ENCODE measurements around the gene KCTD1. TPM values are rescaled to one million over a fixed set of nuclear protein-coding genes. Genes with fewer than 3 reads are reported as not detected.

The KCTD1 gene
- polyA plus RNA-seq, 3 donors, result 0.40 TPM; not detected in 2

DNA sequence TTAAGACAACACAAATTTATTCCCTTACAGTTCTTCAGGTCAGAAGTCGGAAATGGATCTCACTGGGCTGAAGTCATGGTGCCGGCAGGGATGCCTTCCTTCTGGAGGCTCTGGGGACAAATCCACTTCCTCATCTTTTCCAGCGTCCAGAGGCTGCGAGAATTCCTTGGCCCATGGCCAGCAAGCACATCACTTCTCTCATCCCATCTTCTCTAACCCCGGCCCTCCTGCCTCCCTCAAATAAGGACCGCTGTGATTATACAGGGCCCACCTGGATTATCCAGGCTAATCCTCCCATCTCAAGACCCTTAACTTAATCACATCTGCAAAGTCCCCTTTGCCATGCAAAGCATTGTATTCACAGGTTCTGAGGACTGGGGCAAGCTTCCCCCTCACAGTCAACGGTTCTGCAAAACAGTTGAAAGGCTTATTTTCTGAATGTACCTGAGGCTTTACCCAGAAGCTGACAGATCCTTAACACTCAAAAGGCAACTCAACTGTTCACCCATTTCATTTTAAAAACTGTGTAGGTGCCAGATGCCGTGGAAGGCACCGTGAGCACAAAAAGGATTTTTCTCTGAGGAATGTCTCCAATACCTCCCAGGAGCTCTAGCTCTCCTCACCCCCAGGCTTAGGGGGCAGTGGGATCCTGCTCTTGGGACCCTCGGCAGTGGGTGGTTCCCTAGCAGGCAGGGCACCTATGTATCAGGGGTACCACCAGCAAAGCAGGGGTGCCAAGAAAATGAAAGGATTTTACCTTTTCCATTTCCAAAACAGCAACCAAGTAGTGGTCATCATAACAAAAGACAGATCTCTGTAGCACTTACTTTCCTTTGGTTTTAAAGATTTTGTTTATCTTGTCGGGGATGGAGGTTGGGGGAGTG, 84.0 kb downstream of the KCTD1 start:
- no peaks in the 10 kb centered on the region for H3K27me3 ChIP-seq (ENCODE audit: control insufficient read depth in 2 of 2, insufficient read depth in 2 of 2, low read length in 2 of 2)
- no peaks in the 10 kb centered on the region for H3K9me3 ChIP-seq (replicated peaks in 1 of 2; ENCODE audit: control insufficient read depth in 1 of 2, insufficient read depth in 1 of 2, low read length in 2 of 2)
- no peak overlapping the region for H3K27ac Mint-ChIP-seq
- no peak overlapping the region for H2AFZ ChIP-seq (ENCODE audit: insufficient read depth, low read depth, low read length, poor library complexity, severe bottlenecking)
- no peaks in the 10 kb centered on the region for H3K4me1 ChIP-seq (ENCODE audit: control insufficient read depth in 1 of 2, insufficient read depth in 2 of 2, low read length in 2 of 2)
- no peaks in the 10 kb centered on the region for H4K20me1 ChIP-seq (ENCODE audit: insufficient read depth, low read length)
- no peaks in the 10 kb centered on the region for H3K36me3 ChIP-seq (replicated peaks in 1 of 2; ENCODE audit: control insufficient read depth in 1 of 2, insufficient read depth in 2 of 2, low read length in 2 of 2)
- no peak overlapping the region for H3K4me3 Mint-ChIP-seq
- H3K4me2 ChIP-seq (replicated peaks; ENCODE audit: extremely low read depth, low read length, poor library complexity, severe bottlenecking), result no peak overlapping the region
- no peaks in the 10 kb centered on the region for H3K36me3 Mint-ChIP-seq
- WGBS (ENCODE audit: insufficient coverage), result 88% methylated on average over 8 of the region's 11 CpGs
- no peak for DNase-seq
- H3K9me3 Mint-ChIP-seq, result peaks cover 0 to 4% (median 0%) of the 10 kb centered on the region in 7 donors
- H3K79me2 ChIP-seq (ENCODE audit: insufficient read depth, low read length), result no peaks in the 10 kb centered on the region
- H3K27me3 Mint-ChIP-seq (ENCODE audit: low read depth in 3 of 3), result peaks cover 0 to 1% (median 0%) of the 10 kb centered on the region in 3 donors
- H3K4me1 Mint-ChIP-seq, result peaks cover under 1% of the 10 kb centered on the region
- H3K9ac ChIP-seq (ENCODE audit: insufficient read depth, low read length, poor library complexity, severe bottlenecking), result no peak overlapping the region
- no peak overlapping the region for H3K4me3 ChIP-seq (replicated peaks in 1 of 3; ENCODE audit: low read depth in 2 of 3, low read length in 3 of 3)
- H3K27ac ChIP-seq (ENCODE audit: low read depth in 1 of 2, low read length in 2 of 2), result no peak overlapping the region
- TF ChIP-seq, protein P1, sequence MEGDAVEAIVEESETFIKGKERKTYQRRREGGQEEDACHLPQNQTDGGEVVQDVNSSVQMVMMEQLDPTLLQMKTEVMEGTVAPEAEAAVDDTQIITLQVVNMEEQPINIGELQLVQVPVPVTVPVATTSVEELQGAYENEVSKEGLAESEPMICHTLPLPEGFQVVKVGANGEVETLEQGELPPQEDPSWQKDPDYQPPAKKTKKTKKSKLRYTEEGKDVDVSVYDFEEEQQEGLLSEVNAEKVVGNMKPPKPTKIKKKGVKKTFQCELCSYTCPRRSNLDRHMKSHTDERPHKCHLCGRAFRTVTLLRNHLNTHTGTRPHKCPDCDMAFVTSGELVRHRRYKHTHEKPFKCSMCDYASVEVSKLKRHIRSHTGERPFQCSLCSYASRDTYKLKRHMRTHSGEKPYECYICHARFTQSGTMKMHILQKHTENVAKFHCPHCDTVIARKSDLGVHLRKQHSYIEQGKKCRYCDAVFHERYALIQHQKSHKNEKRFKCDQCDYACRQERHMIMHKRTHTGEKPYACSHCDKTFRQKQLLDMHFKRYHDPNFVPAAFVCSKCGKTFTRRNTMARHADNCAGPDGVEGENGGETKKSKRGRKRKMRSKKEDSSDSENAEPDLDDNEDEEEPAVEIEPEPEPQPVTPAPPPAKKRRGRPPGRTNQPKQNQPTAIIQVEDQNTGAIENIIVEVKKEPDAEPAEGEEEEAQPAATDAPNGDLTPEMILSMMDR (IDR thresholded peaks at IDR 0.05), result no peak
- intact Hi-C loops (cut with micrococcal nuclease), result no loop called here

DNA sequence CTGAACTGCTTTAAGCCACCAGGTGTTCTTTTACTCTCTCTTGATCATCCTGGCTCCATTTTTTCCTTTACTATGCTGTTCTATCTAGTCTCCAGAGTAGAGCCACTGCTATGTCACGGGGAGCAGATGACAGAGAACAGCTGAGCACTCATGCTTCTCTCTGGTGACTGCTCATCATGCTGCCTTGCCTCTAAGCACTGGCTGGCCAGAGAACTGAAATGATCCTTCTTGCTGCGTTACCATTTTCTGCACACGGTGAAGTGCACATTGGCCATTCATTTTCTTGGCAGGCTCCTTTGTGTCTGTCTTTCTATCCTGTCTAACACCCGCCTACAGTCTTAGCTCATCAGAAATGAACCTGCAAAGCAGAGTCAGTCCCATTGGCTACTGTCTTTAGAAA, 86.0 kb downstream of the KCTD1 start:
- Histone ChIP-seq H3K27ac (ENCODE audit: low read depth in 1 of 2, low read length in 2 of 2) (no peak overlapping the region), H3K4me2 (replicated peaks; ENCODE audit: extremely low read depth, low read length, poor library complexity, severe bottlenecking) (no peak overlapping the region), H2AFZ (ENCODE audit: insufficient read depth, low read depth, low read length, poor library complexity, severe bottlenecking) (no peak overlapping the region), H4K20me1 (ENCODE audit: insufficient read depth, low read length) (no peaks in the 10 kb centered on the region), H3K27me3 (ENCODE audit: control insufficient read depth in 2 of 2, insufficient read depth in 2 of 2, low read length in 2 of 2) (no peaks in the 10 kb centered on the region), H3K4me3 (replicated peaks in 1 of 3; ENCODE audit: low read depth in 2 of 3, low read length in 3 of 3) (no peak overlapping the region), H3K4me1 (ENCODE audit: control insufficient read depth in 1 of 2, insufficient read depth in 2 of 2, low read length in 2 of 2) (peaks cover 6 to 12% of the 10 kb centered on the region in 2 donors), H3K9me3 (replicated peaks in 1 of 2; ENCODE audit: control insufficient read depth in 1 of 2, insufficient read depth in 1 of 2, low read length in 2 of 2) (no peaks in the 10 kb centered on the region), H3K79me2 (ENCODE audit: insufficient read depth, low read length) (no peaks in the 10 kb centered on the region), H3K36me3 (replicated peaks in 1 of 2; ENCODE audit: control insufficient read depth in 1 of 2, insufficient read depth in 2 of 2, low read length in 2 of 2) (no peaks in the 10 kb centered on the region), H3K9ac (ENCODE audit: insufficient read depth, low read length, poor library complexity, severe bottlenecking) (no peak overlapping the region)
- 93% methylated on average over 4 of the region's 4 CpGs for WGBS (ENCODE audit: insufficient coverage)
- Mint-ChIP-seq H3K4me1 (peaks cover 11% of the 10 kb centered on the region), H3K4me3 (no peak overlapping the region), H3K36me3 (no peaks in the 10 kb centered on the region), H3K27me3 (ENCODE audit: low read depth in 3 of 3) (peaks cover 0 to 2% (median 1%) of the 10 kb centered on the region in 3 donors), H3K27ac (no peak overlapping the region), H3K9me3 (peaks cover 0 to 2% (median 0%) of the 10 kb centered on the region in 7 donors)
- intact Hi-C loops (cut with micrococcal nuclease), result no loop called here
- no peak for DNase-seq
- TF ChIP-seq, protein P1 (IDR thresholded peaks at IDR 0.05), result no peak

All from CD14-positive monocyte (primary cell).